HG02571 (cell line): ENCODE data around the gene HCFC1.

ENCODE experiments used
- ATAC-seq: cut with Tn5 transposase; IDR thresholded peaks from one replicate; pipeline ENCODE4 v1.9.1; 2021; ENCODE audit warnings: mild to moderate bottlenecking, moderate library complexity; ENCODE audit not compliant: unreplicated experiment

The HCFC1 gene

DNA sequence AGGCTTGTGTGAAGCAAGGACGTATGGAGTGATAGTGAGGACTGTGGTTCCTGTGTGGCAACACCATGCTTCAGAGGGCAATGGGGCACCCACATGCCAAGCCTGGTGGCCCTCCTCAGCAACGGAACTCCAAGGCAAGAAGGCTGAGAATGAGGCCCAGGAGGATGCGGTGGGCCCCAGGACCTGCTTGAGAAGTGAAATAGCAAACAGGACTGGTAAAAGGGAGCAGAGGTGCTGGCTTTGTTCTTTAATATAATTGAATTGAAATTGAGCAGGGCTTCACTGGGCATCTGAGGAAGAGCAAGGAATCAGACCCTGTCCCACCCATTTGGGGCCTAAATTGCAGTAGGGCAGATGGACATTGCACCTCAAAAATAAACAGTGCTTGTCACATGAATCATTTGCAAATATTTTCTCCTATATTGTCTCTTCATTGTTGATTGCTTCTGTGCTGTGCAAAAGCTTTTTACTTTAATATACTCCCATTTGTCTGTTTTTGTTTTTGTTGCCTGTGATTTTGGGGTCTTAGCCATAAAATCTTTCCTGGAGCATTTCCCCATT is 3.2 kb upstream of the HCFC1 start:
- no peak for ATAC-seq

DNA sequence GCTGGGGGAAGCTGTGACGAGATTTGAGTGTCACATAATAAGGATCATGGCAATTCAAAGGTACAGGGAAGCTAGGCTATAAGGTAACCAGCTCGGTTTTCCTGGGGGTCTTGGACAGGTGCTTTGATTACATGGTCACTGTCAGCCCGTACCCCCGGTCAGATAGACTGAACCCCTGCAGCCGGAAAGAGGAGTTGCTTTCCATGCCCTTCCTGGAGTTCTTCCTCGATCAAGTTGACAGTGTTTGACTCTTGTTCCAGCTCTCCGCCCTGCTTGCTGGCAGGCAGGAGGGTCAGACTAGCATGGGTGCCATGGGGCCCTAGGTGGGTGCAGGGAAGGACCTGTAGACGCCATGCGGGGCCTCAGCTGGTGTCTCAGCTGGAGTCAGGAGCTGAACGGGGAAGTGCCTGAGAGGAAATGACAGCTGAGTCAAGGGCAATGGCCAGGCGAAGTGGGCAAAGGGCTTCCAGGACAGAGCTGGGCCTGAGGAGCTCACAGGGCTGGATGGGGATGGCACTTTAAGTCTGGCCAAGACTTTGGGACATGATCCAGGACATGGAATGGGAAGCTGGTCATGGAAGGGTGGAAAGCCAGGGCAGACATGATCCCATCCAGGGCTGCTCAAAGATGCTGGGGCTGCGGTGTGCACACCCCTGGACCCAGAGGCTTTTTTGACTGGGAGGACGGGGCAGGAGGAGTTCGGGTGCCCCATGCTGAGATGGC is 2.5 kb upstream of the HCFC1 start:
- no peak for ATAC-seq

- no peak for ATAC-seq
These were observed 1.7 kb upstream of the HCFC1 start for GRCh38 chrX:153973127-153974002.

- peak; percentile 38 for ATAC-seq
These were observed 929 bp upstream of the HCFC1 start, which contains the start of gene TMEM187 for GRCh38 chrX:153972368-153973126. Gene TMEM187 (plus strand): TSS chrX:153972754. CDS start chrX:153982063, 9,309 bp downstream.

- ATAC-seq, result peak; percentile 45
These were observed 531 bp downstream of the HCFC1 start for GRCh38 chrX:153971124-153971449.

DNA sequence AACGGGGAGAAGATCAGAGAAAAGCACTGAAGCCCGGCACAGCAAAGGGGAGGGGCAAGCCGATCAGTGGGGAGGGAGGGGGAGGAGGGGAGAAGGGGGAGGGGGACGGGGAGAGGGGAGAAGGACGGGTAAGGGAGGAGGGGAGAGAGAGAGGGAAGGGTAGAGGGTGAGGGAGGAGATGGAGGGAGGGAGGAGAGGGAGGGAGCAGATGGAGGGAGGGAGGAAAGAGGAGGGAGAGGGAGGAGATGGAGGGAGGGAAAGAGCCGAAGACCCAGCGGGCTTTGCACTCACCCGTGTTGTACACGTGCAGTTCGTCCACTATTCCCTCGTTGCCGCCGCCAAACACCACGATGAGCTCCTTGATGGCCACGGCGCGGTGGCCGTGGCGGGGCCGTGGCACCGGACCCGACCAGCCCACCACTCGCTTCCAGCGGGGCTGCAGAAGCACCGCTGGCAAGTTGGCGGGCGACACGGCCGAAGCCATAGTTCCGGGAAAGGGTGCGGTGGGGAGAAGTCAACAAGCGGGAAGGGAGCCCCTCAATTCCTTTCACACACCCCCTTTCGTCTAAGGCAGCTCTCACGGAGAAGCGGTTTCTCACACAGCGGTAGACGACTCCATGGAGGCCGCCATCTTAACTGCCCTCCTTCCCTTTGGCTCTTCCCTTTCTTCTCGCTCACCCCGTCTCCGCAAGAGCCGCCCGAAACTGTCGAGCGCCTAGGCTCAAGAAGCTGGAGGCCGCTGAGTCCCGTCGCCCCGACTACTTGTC is 1.1 kb downstream of the HCFC1 start:
- peak; percentile 6 for ATAC-seq

- no peak for ATAC-seq
These were observed 1.7 kb downstream of the HCFC1 start for GRCh38 chrX:153969904-153970356.

GRCh38 chrX:153969125-153969903 is 2.3 kb downstream of the HCFC1 start:
- ATAC-seq, result no peak

DNA sequence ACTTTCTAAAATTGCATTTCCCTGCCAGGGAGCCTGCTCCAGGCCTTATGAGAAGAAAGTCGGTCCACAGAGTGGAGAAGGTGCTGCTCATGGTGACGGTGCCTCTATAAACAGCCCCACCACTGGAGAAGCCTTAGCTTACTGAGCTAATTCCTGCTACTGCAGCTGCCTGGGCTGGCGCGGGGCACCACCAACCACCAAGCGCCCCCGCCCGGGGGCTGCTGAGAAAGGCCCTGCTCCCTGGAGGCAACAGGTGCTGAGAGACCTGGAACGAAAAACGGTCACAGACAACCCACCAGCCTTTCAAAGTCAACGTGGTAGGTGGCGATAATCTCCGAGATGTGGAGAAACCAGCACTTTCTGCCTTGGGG is 2.9 kb downstream of the HCFC1 start:
- ATAC-seq, result no peak

- ATAC-seq, result no peak
These were observed 3.4 kb downstream of the HCFC1 start for GRCh38 chrX:153968255-153968654.

DNA sequence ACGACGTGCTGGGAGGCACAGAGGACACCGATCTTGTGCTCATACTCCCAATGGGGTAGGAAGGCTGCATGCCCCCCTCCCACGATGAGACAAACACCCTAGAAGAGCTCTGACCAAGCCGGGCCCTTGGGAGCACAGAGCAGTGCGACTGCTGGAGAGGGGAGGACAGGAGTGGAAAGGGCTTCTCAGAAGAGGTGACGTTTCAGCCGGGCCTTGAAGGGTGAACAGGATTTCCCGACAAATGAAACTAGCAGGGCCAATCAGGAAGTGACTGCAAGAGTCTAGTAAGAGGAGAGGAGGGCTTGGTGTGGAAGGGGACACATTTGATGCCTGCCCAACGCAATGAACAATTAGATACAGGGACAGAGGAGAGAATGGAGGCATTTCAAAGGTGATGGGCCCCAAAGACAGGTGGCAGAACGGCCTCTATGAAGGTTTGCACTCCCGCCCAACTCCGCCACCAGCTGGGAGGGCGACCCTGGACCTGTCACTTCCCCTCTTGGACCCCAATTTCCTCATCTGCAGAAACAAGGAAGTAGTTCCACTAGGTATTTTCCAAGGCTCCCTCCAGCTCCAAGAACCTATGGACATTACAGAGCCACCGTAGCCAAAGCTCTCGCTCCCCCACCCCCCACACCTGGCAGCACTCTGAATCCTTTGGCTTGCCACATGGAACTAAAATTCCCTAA is 3.9 kb downstream of the HCFC1 start:
- ATAC-seq, result no peak

GRCh38 chrX:153966841-153967535 is 4.6 kb downstream of the HCFC1 start:
- ATAC-seq, result no peak

GRCh38 chrX:153966283-153966688 is 5.3 kb downstream of the HCFC1 start:
- no peak for ATAC-seq

DNA sequence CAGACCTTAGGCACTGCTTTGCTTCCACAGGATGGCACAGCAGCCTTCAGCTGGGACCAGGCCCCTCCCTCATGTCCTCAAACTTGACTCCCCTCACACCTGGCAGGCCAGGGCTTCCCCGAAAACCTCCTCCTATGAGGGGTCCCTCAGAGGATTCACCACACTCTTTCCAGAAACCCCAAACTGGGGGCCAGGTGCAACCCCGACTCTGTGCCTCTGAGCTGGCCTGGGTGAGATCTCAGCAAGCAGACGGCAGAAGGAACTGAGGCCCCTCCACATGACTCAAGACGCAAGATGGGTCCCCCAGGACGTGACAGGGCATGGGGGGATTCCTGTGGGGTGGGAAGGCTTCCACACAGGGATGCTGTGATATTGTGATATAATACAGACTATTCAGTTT is 6.2 kb downstream of the HCFC1 start:
- no peak for ATAC-seq

DNA sequence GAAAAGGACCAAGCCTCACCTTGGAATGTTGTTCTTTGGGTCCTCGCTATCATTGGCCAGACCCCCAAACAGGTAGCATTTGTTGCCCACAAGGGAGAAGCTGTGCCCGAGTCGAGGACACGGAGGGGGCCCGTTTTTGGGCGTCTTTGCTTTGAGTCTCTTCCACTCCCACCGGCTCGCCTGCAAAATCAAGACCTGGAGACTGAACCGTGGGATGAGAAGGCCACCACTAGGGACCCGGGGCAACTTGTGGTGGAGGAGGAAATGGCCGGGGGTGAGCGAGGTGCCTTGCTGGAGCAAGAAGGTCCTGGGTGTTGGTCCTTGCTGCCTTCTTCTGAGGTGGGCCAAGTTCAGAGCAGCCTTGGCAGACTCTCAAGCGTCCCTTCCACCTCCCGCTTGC is 7.5 kb downstream of the HCFC1 start:
- ATAC-seq, result no peak

- ATAC-seq, result no peak
These were observed 8.1 kb downstream of the HCFC1 start for GRCh38 chrX:153963546-153963945.

GRCh38 chrX:153961292-153961691 is 10.3 kb downstream of the HCFC1 start:
- ATAC-seq, result no peak

- ATAC-seq, result no peak
These were observed 10.8 kb downstream of the HCFC1 start for GRCh38 chrX:153960786-153961185.
